SK-N-SH (cell line): ENCODE data around the gene SLCO4A1. TPM values are rescaled to one million over a fixed set of nuclear protein-coding genes. Genes with fewer than 3 reads are reported as not detected.

ENCODE experiments used
- CTCF ChIA-PET: fragments of 300-600, 350-600 bp; formaldehyde crosslinking; extraction: SDS; loops from one replicate; lab custom pipeline; 2021; lab: Yijun Ruan, JAX
- POLR2A ChIA-PET: fragments of 350-600 bp; sonication (Branson Sonifier 250); formaldehyde crosslinking; extraction: SDS; loops from one replicate; lab custom pipeline; 2020; ENCODE audit warnings: antibody characterized with exemption, inconsistent platforms; lab: Yijun Ruan, JAX
- DNase-seq: peaks from one replicate; pipeline ENCODE4 v3.0.0; 2012
- H2AFZ ChIP-seq: fragments of 200-600 bp; sonication (generic); 2 replicates; pipeline ENCODE4 v1.8.1; 2016; ENCODE audit warnings: antibody characterized with exemption, mild to moderate bottlenecking, low read depth
- H3F3A ChIP-seq: fragments of 200-600 bp; sonication (generic); replicated peaks from 2 replicates; pipeline ENCODE3; 2016; ENCODE audit warnings: antibody characterized with exemption, mild to moderate bottlenecking; ENCODE audit not compliant: insufficient read depth
- H3K27ac ChIP-seq, 2 experiments: fragments of 200-500 bp in 1 of 2; fragments of 200-600 bp in 1 of 2; sonication (Bioruptor generic) in 1 of 2; sonication (generic), shearing (Covaris generic) in 1 of 2; 2 replicates each; pipeline versions ENCODE4 v1.5.1 to v1.6.1; 2014 to 2016; ENCODE audit warnings: low read depth in 2 of 2, inconsistent platforms in 1 of 2, low read length in 1 of 2, mild to moderate bottlenecking in 1 of 2, mixed read lengths in 1 of 2
- H3K27me3 ChIP-seq: fragments of 200-600 bp; sonication (generic), shearing (Covaris generic); 2 replicates; pipeline ENCODE4 v1.6.1; 2016; ENCODE audit warnings: mixed run types; ENCODE audit not compliant: insufficient read depth
- H3K36me3 ChIP-seq, 2 experiments: fragments of 200-500 bp in 1 of 2; fragments of 200-600 bp in 1 of 2; sonication (Bioruptor generic) in 1 of 2; sonication (generic) in 1 of 2; replicated peaks in 1 of 2; 2 replicates each; pipeline versions ENCODE3 to v1.5.1; 2014 to 2016; ENCODE audit warnings: low read length in 1 of 2, mild to moderate bottlenecking in 1 of 2; ENCODE audit not compliant: insufficient read depth in 2 of 2, control insufficient read depth in 1 of 2
- H3K4me1 ChIP-seq, 2 experiments: fragments of 200-500 bp in 1 of 2; fragments of 200-600 bp in 1 of 2; sonication (Bioruptor generic) in 1 of 2; sonication (generic), shearing (Covaris generic) in 1 of 2; 2 replicates each; pipeline versions ENCODE4 v1.5.1 to v1.6.1; 2014 to 2016; ENCODE audit warnings: low read depth in 1 of 2, low read length in 1 of 2, mixed run types in 1 of 2; ENCODE audit not compliant: insufficient read depth in 2 of 2, control insufficient read depth in 1 of 2
- H3K4me2 ChIP-seq: fragments of 200-600 bp; sonication (generic), shearing (Covaris generic); 2 replicates; pipeline ENCODE4 v1.6.1; 2017; ENCODE audit warnings: mixed run types
- H3K4me3 ChIP-seq, 2 experiments: fragments of 200-500 bp in 1 of 2; fragments of 200-600 bp in 1 of 2; sonication (Bioruptor generic) in 1 of 2; sonication (generic), shearing (Covaris generic) in 1 of 2; 2 replicates each; pipeline versions ENCODE4 v1.5.1 to v1.8.1; 2014 to 2016; ENCODE audit warnings: low read depth in 2 of 2, inconsistent platforms in 1 of 2, low read length in 1 of 2, mild to moderate bottlenecking in 1 of 2, mixed read lengths in 1 of 2, moderate library complexity in 1 of 2
- H3K79me2 ChIP-seq: fragments of 200-600 bp; sonication (generic); 2 replicates; pipeline ENCODE4 v1.8.1; 2017; ENCODE audit warnings: mild to moderate bottlenecking; ENCODE audit not compliant: insufficient read depth
- H3K9ac ChIP-seq: fragments of 200-600 bp; sonication (generic); 2 replicates; pipeline ENCODE4 v1.6.1; 2017; ENCODE audit warnings: mixed run types
- H3K9me2 ChIP-seq: fragments of 200-600 bp; sonication (generic); 2 replicates; pipeline ENCODE4 v1.6.1; 2017; ENCODE audit warnings: mixed run types
- H3K9me3 ChIP-seq: fragments of 200-600 bp; sonication (generic); 2 replicates; pipeline ENCODE4 v1.6.1; 2017; ENCODE audit warnings: mixed run types, mild to moderate bottlenecking, moderate library complexity
- H4K20me1 ChIP-seq: fragments of 200-600 bp; sonication (generic); 2 replicates; pipeline ENCODE4 v1.6.1; 2017; ENCODE audit warnings: mild to moderate bottlenecking, mixed run types; ENCODE audit not compliant: insufficient read depth
- CHD2 ChIP-seq: fragments of 150-350 bp; IDR thresholded peaks from 2 replicates; pipeline ENCODE4 v1.6.1; 2018; ENCODE audit warnings: low read length; ENCODE audit not compliant: partially characterized antibody
- ELF1 ChIP-seq: IDR thresholded peaks from 2 replicates; pipeline ENCODE4 v1.4.0; 2012
- EZH2phosphoT487 ChIP-seq: fragments of 200-600 bp; sonication (generic); IDR thresholded peaks from 2 replicates; pipeline ENCODE4 v1.6.1; 2017; ENCODE audit warnings: low read depth, mixed run types, mild to moderate bottlenecking, antibody characterized with exemption, moderate library complexity, borderline replicate concordance
- FOSL2 ChIP-seq: IDR thresholded peaks from 2 replicates; pipeline ENCODE4 v1.4.0; 2012; ENCODE audit warnings: low read depth, mild to moderate bottlenecking, moderate library complexity, borderline replicate concordance
- JUND ChIP-seq: IDR thresholded peaks from 2 replicates; pipeline ENCODE4 v1.4.0; 2012
- MXI1 ChIP-seq: IDR thresholded peaks from 2 replicates; pipeline ENCODE4 v1.6.1; 2012; ENCODE audit warnings: mild to moderate bottlenecking, low read depth, low read length, improper control_type of control experiment
- NFIC ChIP-seq: IDR thresholded peaks from 2 replicates; pipeline ENCODE4 v1.4.0; 2012; ENCODE audit warnings: borderline replicate concordance
- NRF1 ChIP-seq: IDR thresholded peaks from 2 replicates; pipeline ENCODE4 v1.6.1; 2012; ENCODE audit warnings: low read depth, mild to moderate bottlenecking, low read length
- RFX5 ChIP-seq: IDR thresholded peaks from 2 replicates; pipeline ENCODE4 v1.6.1; 2012; ENCODE audit warnings: mild to moderate bottlenecking, improper control_type of control experiment, low read length
- RXRA ChIP-seq: IDR thresholded peaks from 2 replicates; pipeline ENCODE4 v1.4.0; 2012; ENCODE audit warnings: low read depth, mild to moderate bottlenecking, borderline replicate concordance
- SIN3A ChIP-seq: IDR thresholded peaks from 2 replicates; pipeline ENCODE4 v1.6.1; 2012; ENCODE audit warnings: low read depth, mild to moderate bottlenecking, low read length, moderate library complexity, borderline replicate concordance
- TAF1 ChIP-seq: IDR thresholded peaks from 2 replicates; pipeline ENCODE4 v1.6.1; 2012; ENCODE audit warnings: low read depth, mild to moderate bottlenecking, low read length, moderate library complexity, borderline replicate concordance
- TCF12 ChIP-seq: IDR thresholded peaks from 2 replicates; pipeline ENCODE4 v1.4.0; 2012
- WGBS: methylation state at CpG from one replicate; pipeline ENCODE4 v1.1.6; 2017; ENCODE audit warnings: low lambda C conversion rate; 5-methylcytosine and 5-hydroxymethylcytosine counted together
- polyA plus RNA-seq, 3 experiments: library from polyadenylated mRNA; depleted of rRNA; stranded (reverse); fragments of >200 nt; gene quantifications; 2 replicates each; pipeline ENCODE4 v1.2.3, GENCODE V29; 2012
- TF ChIP-seq, protein P1 (sequence below): IDR thresholded peaks from 2 replicates; pipeline ENCODE4 v1.4.0; 2012; ENCODE audit warnings: low read depth, borderline replicate concordance
- TF ChIP-seq, protein P2 (sequence below): IDR thresholded peaks from 2 replicates; pipeline ENCODE4 v1.6.1; 2012; ENCODE audit warnings: mild to moderate bottlenecking, low read depth, low read length, moderate library complexity
- TF ChIP-seq, protein P3 (sequence below): fragments of 200-600 bp; sonication (generic); IDR thresholded peaks from 2 replicates; pipeline ENCODE4 v1.6.1; 2017; ENCODE audit warnings: antibody characterized with exemption, mild to moderate bottlenecking, moderate library complexity
- TF ChIP-seq, protein P4 (sequence below): IDR thresholded peaks from 2 replicates; pipeline ENCODE4 v1.4.0; 2012; ENCODE audit warnings: low read depth
- TF ChIP-seq, protein P5 (sequence below): fragments of 150-350 bp; IDR thresholded peaks from 2 replicates; pipeline ENCODE4 v1.6.1; 2017; ENCODE audit warnings: antibody characterized with exemption, low read length, low read depth, borderline replicate concordance

The SLCO4A1 gene
- polyA plus RNA-seq, 1 of the 3 experiments (the other 2 are of a cell fraction): 0.33 TPM

DNA sequence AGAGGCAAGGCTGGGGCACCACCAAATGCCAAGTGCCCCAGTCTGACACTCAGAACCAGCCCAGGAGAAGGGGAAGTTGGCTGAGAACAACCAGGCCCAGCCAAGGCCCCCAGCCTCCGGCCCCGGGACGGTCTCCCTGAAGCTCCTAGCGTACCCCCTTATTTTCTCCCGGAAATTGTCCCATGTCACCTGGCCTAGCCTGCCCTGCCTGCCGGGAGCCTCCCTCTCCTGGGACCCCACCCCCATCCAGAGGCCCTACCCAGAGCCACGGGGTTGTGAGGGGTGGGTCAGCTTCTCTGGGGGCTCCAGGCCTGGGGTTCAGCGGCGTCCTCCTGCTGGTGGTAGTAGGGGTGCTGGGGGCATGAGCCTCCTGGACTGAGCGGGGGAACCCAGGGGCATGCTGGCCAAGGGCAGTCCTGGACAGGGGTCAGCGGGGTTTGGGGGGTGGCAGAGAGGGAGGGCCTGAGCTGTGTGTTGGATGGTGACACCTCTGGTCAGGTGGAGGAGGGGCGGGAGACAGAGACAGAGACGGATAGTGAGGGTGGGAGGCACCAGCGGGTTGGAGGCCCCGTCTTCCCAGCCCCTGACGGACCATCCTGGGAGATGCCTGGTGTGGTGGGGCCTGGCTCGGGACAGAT is 7.9 kb upstream of the SLCO4A1 start:
- Histone ChIP-seq H2AFZ (no peak overlapping the region), H3K36me3 (no peaks in the 10 kb centered on the region), H3K4me1 (peaks cover 0 to 52% of the 10 kb centered on the region in 2 experiments; a peak in 1 of 4 replicates), H3K4me2 (no peak overlapping the region), H3K27ac (no peak overlapping the region), H3K9ac (no peak overlapping the region), H3K9me3 (no peaks in the 10 kb centered on the region), H3K9me2 (no peaks in the 10 kb centered on the region), H3F3A (no peaks in the 10 kb centered on the region), H3K79me2 (no peaks in the 10 kb centered on the region), H3K27me3 (peaks cover 11% of the 10 kb centered on the region), H4K20me1 (no peaks in the 10 kb centered on the region), H3K4me3 (no peak overlapping the region)
- CTCF ChIA-PET: interaction anchor here (0.7 to 2.8 kb wide), 5 partner anchors 17 to 157 kb away, joined by 3 to 16 read pairs (median 3); no protein-coding TSS in a partner anchor
- TF ChIP-seq JUND (no peak), SIN3A (no peak), EZH2phosphoT487 (no peak), TCF12 (no peak), MXI1 (no peak), NFIC (no peak), RFX5 (no peak), CHD2 (no peak), FOSL2 (no peak), RXRA (no peak), TAF1 (no peak), ELF1 (no peak), NRF1 (no peak)
- TF ChIP-seq, protein P1, sequence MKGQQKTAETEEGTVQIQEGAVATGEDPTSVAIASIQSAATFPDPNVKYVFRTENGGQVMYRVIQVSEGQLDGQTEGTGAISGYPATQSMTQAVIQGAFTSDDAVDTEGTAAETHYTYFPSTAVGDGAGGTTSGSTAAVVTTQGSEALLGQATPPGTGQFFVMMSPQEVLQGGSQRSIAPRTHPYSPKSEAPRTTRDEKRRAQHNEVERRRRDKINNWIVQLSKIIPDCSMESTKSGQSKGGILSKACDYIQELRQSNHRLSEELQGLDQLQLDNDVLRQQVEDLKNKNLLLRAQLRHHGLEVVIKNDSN: no peak
- TF ChIP-seq, protein P2, sequence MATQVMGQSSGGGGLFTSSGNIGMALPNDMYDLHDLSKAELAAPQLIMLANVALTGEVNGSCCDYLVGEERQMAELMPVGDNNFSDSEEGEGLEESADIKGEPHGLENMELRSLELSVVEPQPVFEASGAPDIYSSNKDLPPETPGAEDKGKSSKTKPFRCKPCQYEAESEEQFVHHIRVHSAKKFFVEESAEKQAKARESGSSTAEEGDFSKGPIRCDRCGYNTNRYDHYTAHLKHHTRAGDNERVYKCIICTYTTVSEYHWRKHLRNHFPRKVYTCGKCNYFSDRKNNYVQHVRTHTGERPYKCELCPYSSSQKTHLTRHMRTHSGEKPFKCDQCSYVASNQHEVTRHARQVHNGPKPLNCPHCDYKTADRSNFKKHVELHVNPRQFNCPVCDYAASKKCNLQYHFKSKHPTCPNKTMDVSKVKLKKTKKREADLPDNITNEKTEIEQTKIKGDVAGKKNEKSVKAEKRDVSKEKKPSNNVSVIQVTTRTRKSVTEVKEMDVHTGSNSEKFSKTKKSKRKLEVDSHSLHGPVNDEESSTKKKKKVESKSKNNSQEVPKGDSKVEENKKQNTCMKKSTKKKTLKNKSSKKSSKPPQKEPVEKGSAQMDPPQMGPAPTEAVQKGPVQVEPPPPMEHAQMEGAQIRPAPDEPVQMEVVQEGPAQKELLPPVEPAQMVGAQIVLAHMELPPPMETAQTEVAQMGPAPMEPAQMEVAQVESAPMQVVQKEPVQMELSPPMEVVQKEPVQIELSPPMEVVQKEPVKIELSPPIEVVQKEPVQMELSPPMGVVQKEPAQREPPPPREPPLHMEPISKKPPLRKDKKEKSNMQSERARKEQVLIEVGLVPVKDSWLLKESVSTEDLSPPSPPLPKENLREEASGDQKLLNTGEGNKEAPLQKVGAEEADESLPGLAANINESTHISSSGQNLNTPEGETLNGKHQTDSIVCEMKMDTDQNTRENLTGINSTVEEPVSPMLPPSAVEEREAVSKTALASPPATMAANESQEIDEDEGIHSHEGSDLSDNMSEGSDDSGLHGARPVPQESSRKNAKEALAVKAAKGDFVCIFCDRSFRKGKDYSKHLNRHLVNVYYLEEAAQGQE: no peak
- TF ChIP-seq, protein P3, sequence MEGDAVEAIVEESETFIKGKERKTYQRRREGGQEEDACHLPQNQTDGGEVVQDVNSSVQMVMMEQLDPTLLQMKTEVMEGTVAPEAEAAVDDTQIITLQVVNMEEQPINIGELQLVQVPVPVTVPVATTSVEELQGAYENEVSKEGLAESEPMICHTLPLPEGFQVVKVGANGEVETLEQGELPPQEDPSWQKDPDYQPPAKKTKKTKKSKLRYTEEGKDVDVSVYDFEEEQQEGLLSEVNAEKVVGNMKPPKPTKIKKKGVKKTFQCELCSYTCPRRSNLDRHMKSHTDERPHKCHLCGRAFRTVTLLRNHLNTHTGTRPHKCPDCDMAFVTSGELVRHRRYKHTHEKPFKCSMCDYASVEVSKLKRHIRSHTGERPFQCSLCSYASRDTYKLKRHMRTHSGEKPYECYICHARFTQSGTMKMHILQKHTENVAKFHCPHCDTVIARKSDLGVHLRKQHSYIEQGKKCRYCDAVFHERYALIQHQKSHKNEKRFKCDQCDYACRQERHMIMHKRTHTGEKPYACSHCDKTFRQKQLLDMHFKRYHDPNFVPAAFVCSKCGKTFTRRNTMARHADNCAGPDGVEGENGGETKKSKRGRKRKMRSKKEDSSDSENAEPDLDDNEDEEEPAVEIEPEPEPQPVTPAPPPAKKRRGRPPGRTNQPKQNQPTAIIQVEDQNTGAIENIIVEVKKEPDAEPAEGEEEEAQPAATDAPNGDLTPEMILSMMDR: no peak
- TF ChIP-seq, protein P4, sequence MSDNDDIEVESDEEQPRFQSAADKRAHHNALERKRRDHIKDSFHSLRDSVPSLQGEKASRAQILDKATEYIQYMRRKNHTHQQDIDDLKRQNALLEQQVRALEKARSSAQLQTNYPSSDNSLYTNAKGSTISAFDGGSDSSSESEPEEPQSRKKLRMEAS: no peak
- TF ChIP-seq, protein P5, sequence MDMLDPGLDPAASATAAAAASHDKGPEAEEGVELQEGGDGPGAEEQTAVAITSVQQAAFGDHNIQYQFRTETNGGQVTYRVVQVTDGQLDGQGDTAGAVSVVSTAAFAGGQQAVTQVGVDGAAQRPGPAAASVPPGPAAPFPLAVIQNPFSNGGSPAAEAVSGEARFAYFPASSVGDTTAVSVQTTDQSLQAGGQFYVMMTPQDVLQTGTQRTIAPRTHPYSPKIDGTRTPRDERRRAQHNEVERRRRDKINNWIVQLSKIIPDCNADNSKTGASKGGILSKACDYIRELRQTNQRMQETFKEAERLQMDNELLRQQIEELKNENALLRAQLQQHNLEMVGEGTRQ: no peak
- DNase-seq: no peak
- WGBS: 74% methylated on average over 7 of the region's 17 CpGs
- POLR2A ChIA-PET: no interaction called here
